HUDEP-2 (cell line): Measurements from ENCODE around the gene HMX1.

Experiments used
- DNase-seq, 76 experiments: peaks; one replicate each; lab custom pipeline; 2025; ENCODE audit not compliant: unreplicated experiment in 76 of 76; lab: John Stamatoyannopoulos, UW

The HMX1 gene

GRCh38 chr4:8871417-8872401, at the start of gene HMX1:
TSS of gene HMX1 (minus strand) at chr4:8871839. CDS start at chr4:8871614, 225 bp downstream.
- no peak for DNase-seq

GRCh38 chr4:8920969-8921368, 49.3 kb upstream of the HMX1 start:
- no peak for DNase-seq

- DNase-seq: no peak
Observed at GRCh38 chr4:8920289-8920965, 48.8 kb upstream of the HMX1 start.

- no peak for DNase-seq
Observed at GRCh38 chr4:8919651-8920288, 48.1 kb upstream of the HMX1 start.

- peak in 53 of 76 experiments; percentile 1 to 71 (median 33) for DNase-seq
Observed at GRCh38 chr4:8917868-8918783, 46.5 kb upstream of the HMX1 start.

- no peak for DNase-seq
Observed at GRCh38 chr4:8917321-8917811, 45.7 kb upstream of the HMX1 start.

GRCh38 chr4:8916906-8917305, 45.3 kb upstream of the HMX1 start:
- no peak for DNase-seq

GRCh38 chr4:8916351-8916885, 44.8 kb upstream of the HMX1 start:
- DNase-seq: no peak

GRCh38 chr4:8915201-8916200, 43.9 kb upstream of the HMX1 start:
- DNase-seq: no peak

- no peak for DNase-seq
Observed at GRCh38 chr4:8914461-8915171, 43.0 kb upstream of the HMX1 start.

- DNase-seq: no peak
Observed at GRCh38 chr4:8913858-8914460, 42.3 kb upstream of the HMX1 start.

GRCh38 chr4:8913121-8913857, 41.6 kb upstream of the HMX1 start:
- no peak for DNase-seq

- no peak for DNase-seq
Observed at GRCh38 chr4:8912506-8912905, 40.9 kb upstream of the HMX1 start.

GRCh38 chr4:8912089-8912455, 40.4 kb upstream of the HMX1 start:
- no peak for DNase-seq

- DNase-seq: no peak
Observed at GRCh38 chr4:8911316-8912088, 39.9 kb upstream of the HMX1 start.

- DNase-seq: no peak
Observed at GRCh38 chr4:8910822-8911315, 39.2 kb upstream of the HMX1 start.
